HepG2 (cell line): ENCODE data around the gene FAT1. TPM values are rescaled to one million over a fixed set of nuclear protein-coding genes. Genes with fewer than 3 reads are reported as not detected.

Source experiments
- ATAC-seq: fragments of 200-7000 bp; cut with Tn5 transposase; 3 replicates; pipeline ENCODE4 v1.9.1; 2020; ENCODE audit warnings: mild to moderate bottlenecking, moderate library complexity
- BruUV-seq: library from RNA; stranded (reverse); fragments of 400-500 nt; replicated peaks from 2 replicates; lab custom pipeline; 2021; lab: Mats Ljungman, UMichigan
- CTCF ChIA-PET: fragments of 300-600 bp; formaldehyde crosslinking; extraction: SDS; loops from one replicate; lab custom pipeline; 2021; ENCODE audit warnings: low total read pairs, inconsistent platforms, low intra/inter-chr PET ratio; lab: Yijun Ruan, JAX
- POLR2A ChIA-PET: fragments of 350-600 bp; sonication (Branson Sonifier 250); formaldehyde crosslinking; loops from one replicate; lab custom pipeline; 2020; ENCODE audit warnings: antibody characterized with exemption, inconsistent platforms; lab: Yijun Ruan, JAX
- DNase-seq: peaks from one replicate; pipeline ENCODE4 v3.0.0-alpha.2; 2015; ENCODE audit warnings: low spot score
- FAIRE-seq: peaks from 3 replicates; lab custom pipeline; 2011; peaks lifted over from hg19 to GRCh38; lab: Jason Lieb, UNC
- H2AFZ ChIP-seq: one replicate; pipeline ENCODE4 v1.6.1; 2011; ENCODE audit warnings: low read length, inconsistent platforms
- H3K27ac ChIP-seq: fragments of 300-600 bp; 3 replicates; pipeline ENCODE4 v1.8.0; 2011; ENCODE audit warnings: mixed run types, mild to moderate bottlenecking, mixed read lengths, low read length, inconsistent platforms; ENCODE audit not compliant: insufficient read depth; ENCODE audit errors: extremely low read length
- H3K27me3 ChIP-seq, 2 experiments: fragments of 200-600 bp in 1 of 2; 2 replicates in 1 of 2; 3 replicates in 1 of 2; pipeline versions ENCODE4 v1.6.0 to v1.8.0; 2011; ENCODE audit warnings: low read length in 2 of 2, mild to moderate bottlenecking in 2 of 2, moderate library complexity in 2 of 2, inconsistent platforms in 1 of 2; ENCODE audit not compliant: insufficient read depth in 2 of 2, control insufficient read depth in 1 of 2
- H3K36me3 ChIP-seq, 2 experiments: fragments of 200-600 bp in 1 of 2; replicated peaks in 1 of 2; 2 replicates in 1 of 2; 3 replicates in 1 of 2; pipeline versions ENCODE4 v1.5.1 to v1.8.0; 2011; ENCODE audit warnings: low read length in 2 of 2, inconsistent platforms in 1 of 2; ENCODE audit not compliant: insufficient read depth in 2 of 2, control insufficient read depth in 1 of 2
- H3K4me1 ChIP-seq: 2 replicates; pipeline ENCODE4 v1.5.1; 2012; ENCODE audit warnings: low read length, inconsistent platforms; ENCODE audit not compliant: insufficient read depth
- H3K4me2 ChIP-seq: 2 replicates; pipeline ENCODE4 v1.6.0; 2011; ENCODE audit warnings: low read depth, low read length, inconsistent platforms
- H3K4me3 ChIP-seq, 3 experiments: fragments of 200-600 bp in 1 of 3; sonication (generic), shearing (Covaris generic) in 1 of 3; replicated peaks in 1 of 3; 2 replicates each; pipeline ENCODE4 v1.5.1; 2011 to 2016; ENCODE audit warnings: low read length in 3 of 3, inconsistent platforms in 2 of 3, low read depth in 2 of 3, mild to moderate bottlenecking in 2 of 3, control low read depth in 1 of 3, mixed read lengths in 1 of 3; ENCODE audit not compliant: insufficient read depth in 1 of 3
- H3K79me2 ChIP-seq: one replicate; pipeline ENCODE4 v1.6.1; 2011; ENCODE audit warnings: low read length, inconsistent platforms; ENCODE audit not compliant: insufficient read depth
- H3K9ac ChIP-seq: 2 replicates; pipeline ENCODE4 v1.6.0; 2011; ENCODE audit warnings: mild to moderate bottlenecking, low read depth, low read length, inconsistent platforms; ENCODE audit not compliant: insufficient read depth
- H3K9me3 ChIP-seq: 2 replicates; pipeline ENCODE4 v1.5.1; 2012; ENCODE audit warnings: mild to moderate bottlenecking, low read length
- H4K20me1 ChIP-seq: 2 replicates; pipeline ENCODE4 v1.6.0; 2011; ENCODE audit warnings: inconsistent platforms, mild to moderate bottlenecking, low read length, moderate library complexity; ENCODE audit not compliant: insufficient read depth
- ONECUT2 ChIP-seq: sonication (generic); formaldehyde crosslinking; IDR thresholded peaks from 2 replicates; pipeline ENCODE4 v1.4.0; 2020; ENCODE audit warnings: missing genetic modification reagents
- SIX1 ChIP-seq: sonication (generic); formaldehyde crosslinking; IDR thresholded peaks from 2 replicates; pipeline ENCODE4 v1.4.0; 2020; ENCODE audit warnings: missing genetic modification reagents, borderline replicate concordance
- ZNF142 ChIP-seq: sonication (generic); formaldehyde crosslinking; IDR thresholded peaks from 2 replicates; pipeline ENCODE4 v1.4.0; 2020; ENCODE audit warnings: missing genetic modification reagents
- ZNF563 ChIP-seq: sonication (generic); formaldehyde crosslinking; IDR thresholded peaks from 2 replicates; pipeline ENCODE4 v1.8.0; 2022; ENCODE audit warnings: mild to moderate bottlenecking, moderate library complexity, missing genetic modification reagents
- ZNF614 ChIP-seq: IDR thresholded peaks from 2 replicates; pipeline ENCODE4 v1.6.1; 2018; ENCODE audit warnings: missing biosample characterization, missing genetic modification reagents, inconsistent platforms, borderline replicate concordance
- WGBS: methylation state at CpG from one replicate; pipeline ENCODE4 v1.1.6; 2017; ENCODE audit warnings: low lambda C conversion rate; 5-methylcytosine and 5-hydroxymethylcytosine counted together
- in situ Hi-C: cut with HindIII; loops from 2 replicates; pipeline ENCODE4 v1.10.0; 2017; ENCODE audit warnings: low pct_unique_long_range_greater_than_20kb; ENCODE audit not compliant: extremely low pct_ligation_motif_present
- intact Hi-C: fragments of 100-400 bp; cut with micrococcal nuclease; formaldehyde crosslinking; loops from one replicate; pipeline ENCODE4 v1.10.0; 2022; ENCODE audit not compliant: unreplicated experiment
- polyA plus RNA-seq, 8 experiments: library from polyadenylated mRNA; depleted of rRNA in 3 of 8; stranded (reverse) in 7 of 8; unstranded in 1 of 8; fragments of >200 nt; fragmentation: Illumina TruSeq in 4 of 8; extraction: Trizol in 4 of 8; gene quantifications; 2 replicates each; pipeline versions ENCODE4 v1.2.1 to v1.2.3, GENCODE V29; 2011 to 2016; ENCODE audit warnings: low read depth in 4 of 8, missing spikeins in 1 of 8, mixed read lengths in 1 of 8; ENCODE audit not compliant: insufficient read depth in 1 of 8
- total RNA-seq, 5 experiments: library from RNA; depleted of rRNA; stranded (reverse); fragments of >200 nt; fragmentation: Illumina TruSeq; extraction: Trizol; gene quantifications; 2 replicates each; pipeline ENCODE4 v1.2.3, GENCODE V29; 2016; ENCODE audit warnings: low read depth in 1 of 5
- TF ChIP-seq, protein P1 (sequence below): IDR thresholded peaks from 2 replicates; pipeline ENCODE4 v1.6.1; 2016; ENCODE audit warnings: low read depth, missing genetic modification reagents, missing compliant biosample characterization
- TF ChIP-seq, protein P2 (sequence below): sonication (generic); formaldehyde crosslinking; IDR thresholded peaks from 2 replicates; pipeline ENCODE4 v1.5.1; 2020; ENCODE audit warnings: mild to moderate bottlenecking, missing genetic modification reagents, moderate library complexity
- TF ChIP-seq, protein P3 (sequence below): sonication (generic); formaldehyde crosslinking; conservative IDR thresholded peaks from 2 replicates; pipeline ENCODE4 v1.4.0; 2020; ENCODE audit warnings: mild to moderate bottlenecking, missing genetic modification reagents, moderate library complexity

Gene FAT1
- total and polyA plus RNA-seq, 2 of the 13 experiments (the other 11 are each of a cell fraction or from before 2014, with no cell fraction given), result 185 to 216 TPM

GRCh38 chr4:186543206-186543605 lies 180.4 kb downstream of the FAT1 start:
- BruUV-seq, result no TSS peak
- intact Hi-C loops, result no loop called here
- CTCF ChIA-PET, result no interaction called here
- no peak for TF ChIP-seq ZNF614 (CRISPR knock-in tag)
- TF ChIP-seq ZNF142 (CRISPR knock-in tag), result no peak
- no peak for TF ChIP-seq ONECUT2 (CRISPR knock-in tag)
- TF ChIP-seq ZNF563 (CRISPR knock-in tag), result no peak
- TF ChIP-seq SIX1 (CRISPR knock-in tag), result no peak
- TF ChIP-seq, protein P1, sequence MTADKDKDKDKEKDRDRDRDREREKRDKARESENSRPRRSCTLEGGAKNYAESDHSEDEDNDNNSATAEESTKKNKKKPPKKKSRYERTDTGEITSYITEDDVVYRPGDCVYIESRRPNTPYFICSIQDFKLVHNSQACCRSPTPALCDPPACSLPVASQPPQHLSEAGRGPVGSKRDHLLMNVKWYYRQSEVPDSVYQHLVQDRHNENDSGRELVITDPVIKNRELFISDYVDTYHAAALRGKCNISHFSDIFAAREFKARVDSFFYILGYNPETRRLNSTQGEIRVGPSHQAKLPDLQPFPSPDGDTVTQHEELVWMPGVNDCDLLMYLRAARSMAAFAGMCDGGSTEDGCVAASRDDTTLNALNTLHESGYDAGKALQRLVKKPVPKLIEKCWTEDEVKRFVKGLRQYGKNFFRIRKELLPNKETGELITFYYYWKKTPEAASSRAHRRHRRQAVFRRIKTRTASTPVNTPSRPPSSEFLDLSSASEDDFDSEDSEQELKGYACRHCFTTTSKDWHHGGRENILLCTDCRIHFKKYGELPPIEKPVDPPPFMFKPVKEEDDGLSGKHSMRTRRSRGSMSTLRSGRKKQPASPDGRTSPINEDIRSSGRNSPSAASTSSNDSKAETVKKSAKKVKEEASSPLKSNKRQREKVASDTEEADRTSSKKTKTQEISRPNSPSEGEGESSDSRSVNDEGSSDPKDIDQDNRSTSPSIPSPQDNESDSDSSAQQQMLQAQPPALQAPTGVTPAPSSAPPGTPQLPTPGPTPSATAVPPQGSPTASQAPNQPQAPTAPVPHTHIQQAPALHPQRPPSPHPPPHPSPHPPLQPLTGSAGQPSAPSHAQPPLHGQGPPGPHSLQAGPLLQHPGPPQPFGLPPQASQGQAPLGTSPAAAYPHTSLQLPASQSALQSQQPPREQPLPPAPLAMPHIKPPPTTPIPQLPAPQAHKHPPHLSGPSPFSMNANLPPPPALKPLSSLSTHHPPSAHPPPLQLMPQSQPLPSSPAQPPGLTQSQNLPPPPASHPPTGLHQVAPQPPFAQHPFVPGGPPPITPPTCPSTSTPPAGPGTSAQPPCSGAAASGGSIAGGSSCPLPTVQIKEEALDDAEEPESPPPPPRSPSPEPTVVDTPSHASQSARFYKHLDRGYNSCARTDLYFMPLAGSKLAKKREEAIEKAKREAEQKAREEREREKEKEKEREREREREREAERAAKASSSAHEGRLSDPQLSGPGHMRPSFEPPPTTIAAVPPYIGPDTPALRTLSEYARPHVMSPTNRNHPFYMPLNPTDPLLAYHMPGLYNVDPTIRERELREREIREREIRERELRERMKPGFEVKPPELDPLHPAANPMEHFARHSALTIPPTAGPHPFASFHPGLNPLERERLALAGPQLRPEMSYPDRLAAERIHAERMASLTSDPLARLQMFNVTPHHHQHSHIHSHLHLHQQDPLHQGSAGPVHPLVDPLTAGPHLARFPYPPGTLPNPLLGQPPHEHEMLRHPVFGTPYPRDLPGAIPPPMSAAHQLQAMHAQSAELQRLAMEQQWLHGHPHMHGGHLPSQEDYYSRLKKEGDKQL (CRISPR knock-in tag), result no peak
- TF ChIP-seq, protein P2, sequence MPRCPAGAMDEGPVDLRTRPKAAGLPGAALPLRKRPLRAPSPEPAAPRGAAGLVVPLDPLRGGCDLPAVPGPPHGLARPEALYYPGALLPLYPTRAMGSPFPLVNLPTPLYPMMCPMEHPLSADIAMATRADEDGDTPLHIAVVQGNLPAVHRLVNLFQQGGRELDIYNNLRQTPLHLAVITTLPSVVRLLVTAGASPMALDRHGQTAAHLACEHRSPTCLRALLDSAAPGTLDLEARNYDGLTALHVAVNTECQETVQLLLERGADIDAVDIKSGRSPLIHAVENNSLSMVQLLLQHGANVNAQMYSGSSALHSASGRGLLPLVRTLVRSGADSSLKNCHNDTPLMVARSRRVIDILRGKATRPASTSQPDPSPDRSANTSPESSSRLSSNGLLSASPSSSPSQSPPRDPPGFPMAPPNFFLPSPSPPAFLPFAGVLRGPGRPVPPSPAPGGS (CRISPR knock-in tag), result no peak
- TF ChIP-seq, protein P3, sequence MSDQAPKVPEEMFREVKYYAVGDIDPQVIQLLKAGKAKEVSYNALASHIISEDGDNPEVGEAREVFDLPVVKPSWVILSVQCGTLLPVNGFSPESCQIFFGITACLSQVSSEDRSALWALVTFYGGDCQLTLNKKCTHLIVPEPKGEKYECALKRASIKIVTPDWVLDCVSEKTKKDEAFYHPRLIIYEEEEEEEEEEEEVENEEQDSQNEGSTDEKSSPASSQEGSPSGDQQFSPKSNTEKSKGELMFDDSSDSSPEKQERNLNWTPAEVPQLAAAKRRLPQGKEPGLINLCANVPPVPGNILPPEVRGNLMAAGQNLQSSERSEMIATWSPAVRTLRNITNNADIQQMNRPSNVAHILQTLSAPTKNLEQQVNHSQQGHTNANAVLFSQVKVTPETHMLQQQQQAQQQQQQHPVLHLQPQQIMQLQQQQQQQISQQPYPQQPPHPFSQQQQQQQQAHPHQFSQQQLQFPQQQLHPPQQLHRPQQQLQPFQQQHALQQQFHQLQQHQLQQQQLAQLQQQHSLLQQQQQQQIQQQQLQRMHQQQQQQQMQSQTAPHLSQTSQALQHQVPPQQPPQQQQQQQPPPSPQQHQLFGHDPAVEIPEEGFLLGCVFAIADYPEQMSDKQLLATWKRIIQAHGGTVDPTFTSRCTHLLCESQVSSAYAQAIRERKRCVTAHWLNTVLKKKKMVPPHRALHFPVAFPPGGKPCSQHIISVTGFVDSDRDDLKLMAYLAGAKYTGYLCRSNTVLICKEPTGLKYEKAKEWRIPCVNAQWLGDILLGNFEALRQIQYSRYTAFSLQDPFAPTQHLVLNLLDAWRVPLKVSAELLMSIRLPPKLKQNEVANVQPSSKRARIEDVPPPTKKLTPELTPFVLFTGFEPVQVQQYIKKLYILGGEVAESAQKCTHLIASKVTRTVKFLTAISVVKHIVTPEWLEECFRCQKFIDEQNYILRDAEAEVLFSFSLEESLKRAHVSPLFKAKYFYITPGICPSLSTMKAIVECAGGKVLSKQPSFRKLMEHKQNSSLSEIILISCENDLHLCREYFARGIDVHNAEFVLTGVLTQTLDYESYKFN (CRISPR knock-in tag), result no peak

More at GRCh38 chr4:186543206-186543605, 180.4 kb downstream of the FAT1 start:
- FAIRE-seq (no peak), ATAC-seq (no peak), DNase-seq (no peak)
- Histone ChIP-seq H3K9ac (no peak overlapping the region), H3K9me3 (peaks cover 13% of the 10 kb centered on the region; the same call in 1 of the 2 replicates), H3K36me3 (no peaks in the 10 kb centered on the region), H3K4me1 (no peaks in the 10 kb centered on the region), H3K27me3 (peaks cover 1 to 18% of the 10 kb centered on the region in 2 experiments; a peak in 3 of 5 replicates), H2AFZ (no peak overlapping the region), H3K79me2 (no peaks in the 10 kb centered on the region), H4K20me1 (no peaks in the 10 kb centered on the region), H3K4me3 (no peak overlapping the region), H3K27ac (no peak overlapping the region), H3K4me2 (no peak overlapping the region)
- 8% methylated on average over 2 of the region's 2 CpGs for WGBS
- in situ Hi-C loops, result no loop called here
- POLR2A ChIA-PET, result no interaction called here
